GM21515 (cell line): ENCODE data around the gene KDM1B.
"Not testable (repeated sequence)": the region's sequence is repeated elsewhere in the genome, so short reads cannot be mapped to it uniquely, and the experiment has no call there.

Experiments
- ATAC-seq: cut with Tn5 transposase; IDR thresholded peaks from one replicate; pipeline ENCODE4 v1.9.1; 2021; ENCODE audit not compliant: unreplicated experiment

The KDM1B gene

GRCh38 chr6:18148304-18149025 lies 6.8 kb upstream of the KDM1B start:
- no peak for ATAC-seq

GRCh38 chr6:18151391-18151790 lies 3.8 kb upstream of the KDM1B start:
- not testable (repeated sequence) for ATAC-seq

- no peak for ATAC-seq
These were observed 3.4 kb upstream of the KDM1B start for GRCh38 chr6:18151801-18152200.

- no peak for ATAC-seq
These were observed 1.9 kb upstream of the KDM1B start for GRCh38 chr6:18153311-18153703.

GRCh38 chr6:18154507-18155149 lies 594 bp upstream of the KDM1B start, which contains the start of gene TPMT:
Gene TPMT, minus strand, starts transcription at chr6:18155077. Its CDS starts 5,950 bp downstream, at chr6:18149127.
- peak; percentile 59 for ATAC-seq

GRCh38 chr6:18155864-18156421 lies 721 bp downstream of the KDM1B start:
- ATAC-seq: peak; percentile 41

- ATAC-seq: no peak
These were observed 5.7 kb downstream of the KDM1B start for GRCh38 chr6:18160911-18161310.

- no peak for ATAC-seq
These were observed 6.2 kb downstream of the KDM1B start for GRCh38 chr6:18161431-18161830.

GRCh38 chr6:18162401-18162800 lies 7.2 kb downstream of the KDM1B start:
- ATAC-seq: no peak

GRCh38 chr6:18165751-18166150 lies 10.5 kb downstream of the KDM1B start:
- ATAC-seq: no peak

- ATAC-seq: no peak
These were observed 11.3 kb downstream of the KDM1B start for GRCh38 chr6:18166312-18167036.

- no peak for ATAC-seq
These were observed 13.0 kb downstream of the KDM1B start for GRCh38 chr6:18168264-18168663.

GRCh38 chr6:18171871-18172270 lies 16.6 kb downstream of the KDM1B start:
- ATAC-seq: no peak

GRCh38 chr6:18176198-18176597 lies 21.0 kb downstream of the KDM1B start:
- ATAC-seq: not testable (repeated sequence)

- no peak for ATAC-seq
These were observed 22.2 kb downstream of the KDM1B start for GRCh38 chr6:18177286-18177965.

- no peak for ATAC-seq
These were observed 23.9 kb downstream of the KDM1B start for GRCh38 chr6:18178960-18179615.

- no peak for ATAC-seq
These were observed 24.6 kb downstream of the KDM1B start for GRCh38 chr6:18179770-18180356.

- no peak for ATAC-seq
These were observed 27.3 kb downstream of the KDM1B start for GRCh38 chr6:18182568-18182967.

GRCh38 chr6:18183766-18184165 lies 28.5 kb downstream of the KDM1B start:
- no peak for ATAC-seq

GRCh38 chr6:18185624-18186023 lies 30.4 kb downstream of the KDM1B start:
- ATAC-seq: no peak
